ENCODE measurements around the gene FAM187B.

DNA sequence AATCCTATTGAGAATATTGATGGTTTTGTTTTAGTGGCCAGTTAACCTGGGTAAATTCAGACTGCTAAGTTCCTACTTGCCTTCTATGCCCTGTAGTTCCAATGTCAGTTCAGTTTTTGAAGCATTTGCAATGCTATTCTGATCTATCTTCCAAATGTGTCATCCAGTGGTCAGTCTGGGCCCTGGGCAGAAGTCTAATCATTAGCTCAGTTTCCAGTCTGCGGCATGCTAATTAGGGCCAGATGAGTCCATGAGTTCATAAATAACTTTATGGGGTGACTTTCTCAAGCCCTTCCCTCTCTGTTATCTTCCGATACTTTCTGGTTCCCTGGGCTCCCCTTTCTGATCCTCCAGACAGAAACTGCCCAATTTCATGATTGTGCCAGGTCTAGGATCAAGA lies 32.7 kb downstream of the FAM187B start:
- TF ChIP-seq, protein P1, sequence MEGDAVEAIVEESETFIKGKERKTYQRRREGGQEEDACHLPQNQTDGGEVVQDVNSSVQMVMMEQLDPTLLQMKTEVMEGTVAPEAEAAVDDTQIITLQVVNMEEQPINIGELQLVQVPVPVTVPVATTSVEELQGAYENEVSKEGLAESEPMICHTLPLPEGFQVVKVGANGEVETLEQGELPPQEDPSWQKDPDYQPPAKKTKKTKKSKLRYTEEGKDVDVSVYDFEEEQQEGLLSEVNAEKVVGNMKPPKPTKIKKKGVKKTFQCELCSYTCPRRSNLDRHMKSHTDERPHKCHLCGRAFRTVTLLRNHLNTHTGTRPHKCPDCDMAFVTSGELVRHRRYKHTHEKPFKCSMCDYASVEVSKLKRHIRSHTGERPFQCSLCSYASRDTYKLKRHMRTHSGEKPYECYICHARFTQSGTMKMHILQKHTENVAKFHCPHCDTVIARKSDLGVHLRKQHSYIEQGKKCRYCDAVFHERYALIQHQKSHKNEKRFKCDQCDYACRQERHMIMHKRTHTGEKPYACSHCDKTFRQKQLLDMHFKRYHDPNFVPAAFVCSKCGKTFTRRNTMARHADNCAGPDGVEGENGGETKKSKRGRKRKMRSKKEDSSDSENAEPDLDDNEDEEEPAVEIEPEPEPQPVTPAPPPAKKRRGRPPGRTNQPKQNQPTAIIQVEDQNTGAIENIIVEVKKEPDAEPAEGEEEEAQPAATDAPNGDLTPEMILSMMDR (conservative IDR thresholded peaks at IDR 0.05; ENCODE audit: low read depth, low read length) = no peak
- TF ChIP-seq RAD21 (IDR thresholded peaks at IDR 0.05; ENCODE audit: low read length) (no peak), BHLHE40 (IDR thresholded peaks at IDR 0.05; ENCODE audit: low read depth, low read length) (no peak), CHD1 (IDR thresholded peaks at IDR 0.05; ENCODE audit: low read depth, low read length) (no peak), NFE2L2 (IDR thresholded peaks at IDR 0.05; ENCODE audit: low read depth, low read length) (no peak), MXI1 (IDR thresholded peaks at IDR 0.05; ENCODE audit: borderline replicate concordance, low read depth, low read length) (no peak), POLR2A (IDR thresholded peaks at IDR 0.05; ENCODE audit: low read depth, low read length) (no peak)
- TF ChIP-seq, protein P2, sequence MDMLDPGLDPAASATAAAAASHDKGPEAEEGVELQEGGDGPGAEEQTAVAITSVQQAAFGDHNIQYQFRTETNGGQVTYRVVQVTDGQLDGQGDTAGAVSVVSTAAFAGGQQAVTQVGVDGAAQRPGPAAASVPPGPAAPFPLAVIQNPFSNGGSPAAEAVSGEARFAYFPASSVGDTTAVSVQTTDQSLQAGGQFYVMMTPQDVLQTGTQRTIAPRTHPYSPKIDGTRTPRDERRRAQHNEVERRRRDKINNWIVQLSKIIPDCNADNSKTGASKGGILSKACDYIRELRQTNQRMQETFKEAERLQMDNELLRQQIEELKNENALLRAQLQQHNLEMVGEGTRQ (IDR thresholded peaks at IDR 0.05; ENCODE audit: low read depth, low read length) = no peak
- TF ChIP-seq, protein P3, sequence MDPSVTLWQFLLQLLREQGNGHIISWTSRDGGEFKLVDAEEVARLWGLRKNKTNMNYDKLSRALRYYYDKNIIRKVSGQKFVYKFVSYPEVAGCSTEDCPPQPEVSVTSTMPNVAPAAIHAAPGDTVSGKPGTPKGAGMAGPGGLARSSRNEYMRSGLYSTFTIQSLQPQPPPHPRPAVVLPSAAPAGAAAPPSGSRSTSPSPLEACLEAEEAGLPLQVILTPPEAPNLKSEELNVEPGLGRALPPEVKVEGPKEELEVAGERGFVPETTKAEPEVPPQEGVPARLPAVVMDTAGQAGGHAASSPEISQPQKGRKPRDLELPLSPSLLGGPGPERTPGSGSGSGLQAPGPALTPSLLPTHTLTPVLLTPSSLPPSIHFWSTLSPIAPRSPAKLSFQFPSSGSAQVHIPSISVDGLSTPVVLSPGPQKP (IDR thresholded peaks at IDR 0.05; ENCODE audit: borderline replicate concordance, low read depth, low read length) = no peak
